ENCODE results near the gene C1QL2. TPM values are rescaled to one million over a fixed set of nuclear protein-coding genes. Genes with fewer than 3 reads are reported as not detected.

The C1QL2 gene
- total RNA-seq, 1 donor from 2014 or later, result not detected

GRCh38 chr2:119155633-119156032 lies 2.9 kb downstream of the C1QL2 start:
- DNase-seq (ENCODE audit: low spot score), result no peak
- intact Hi-C loops (cut with DNase I), result no loop called here

- DNase-seq (ENCODE audit: low spot score), result no peak
- intact Hi-C loops (cut with DNase I), result no loop called here
Observed at GRCh38 chr2:119154076-119154475, 4.5 kb downstream of the C1QL2 start.

- intact Hi-C loops (cut with DNase I), result no loop called here
- no peak for DNase-seq (ENCODE audit: low spot score)
Observed at GRCh38 chr2:119149611-119150010, 8.9 kb downstream of the C1QL2 start.

- DNase-seq (ENCODE audit: low spot score), result no peak
- intact Hi-C loops (cut with DNase I), result no loop called here
Observed at GRCh38 chr2:119147776-119148715, 10.5 kb downstream of the C1QL2 start.

- DNase-seq (ENCODE audit: low spot score), result no peak
- intact Hi-C loops (cut with DNase I), result no loop called here
Observed at GRCh38 chr2:119144806-119145205, 13.7 kb downstream of the C1QL2 start.

- intact Hi-C loops (cut with DNase I), result no loop called here
- DNase-seq (ENCODE audit: low spot score), result no peak
Observed at GRCh38 chr2:119142824-119143223, 15.7 kb downstream of the C1QL2 start.

- DNase-seq (ENCODE audit: low spot score), result no peak
- intact Hi-C loops (cut with DNase I), result no loop called here
Observed at GRCh38 chr2:119137502-119137901, 21.0 kb downstream of the C1QL2 start.

- intact Hi-C loops (cut with DNase I), result no loop called here
- DNase-seq (ENCODE audit: low spot score), result no peak
Observed at GRCh38 chr2:119136872-119137271, 21.7 kb downstream of the C1QL2 start.

- no peak for DNase-seq (ENCODE audit: low spot score)
- intact Hi-C loops (cut with DNase I), result no loop called here
Observed at GRCh38 chr2:119136093-119136492, 22.5 kb downstream of the C1QL2 start.

GRCh38 chr2:119134775-119135174 lies 23.8 kb downstream of the C1QL2 start:
- intact Hi-C loops (cut with DNase I), result no loop called here
- no peak for DNase-seq (ENCODE audit: low spot score)

GRCh38 chr2:119126650-119127049 lies 31.9 kb downstream of the C1QL2 start:
- intact Hi-C loops (cut with DNase I), result no loop called here
- DNase-seq (ENCODE audit: low spot score), result no peak

GRCh38 chr2:119123389-119123788 lies 35.2 kb downstream of the C1QL2 start:
- DNase-seq (ENCODE audit: low spot score), result peak; percentile 66
- intact Hi-C loops (cut with DNase I), result no loop called here

- intact Hi-C loops (cut with DNase I), result no loop called here
Observed at GRCh38 chr2:119122663-119123062, 35.9 kb downstream of the C1QL2 start.

GRCh38 chr2:119119999-119120756 lies 38.4 kb downstream of the C1QL2 start:
- DNase-seq (ENCODE audit: low spot score), result peak; percentile 36
- intact Hi-C loops (cut with DNase I), result no loop called here

More at GRCh38 chr2:119122663-119123062, 35.9 kb downstream of the C1QL2 start:
- DNase-seq (ENCODE audit: low spot score), result peak; percentile 19

GRCh38 chr2:119119076-119119785 lies 39.3 kb downstream of the C1QL2 start:
- intact Hi-C loops (cut with DNase I), result no loop called here
- peak; percentile 26 for DNase-seq (ENCODE audit: low spot score)

GRCh38 chr2:119117891-119118882 lies 40.4 kb downstream of the C1QL2 start:
- intact Hi-C loops (cut with DNase I), result no loop called here
- DNase-seq (ENCODE audit: low spot score), result peak; percentile 54

- intact Hi-C loops (cut with DNase I), result no loop called here
- DNase-seq (ENCODE audit: low spot score), result peak; percentile 17
Observed at GRCh38 chr2:119117408-119117807, 41.1 kb downstream of the C1QL2 start.

- DNase-seq (ENCODE audit: low spot score), result no peak
- intact Hi-C loops (cut with DNase I), result no loop called here
Observed at GRCh38 chr2:119116411-119117295, 41.9 kb downstream of the C1QL2 start.
